ENCODE data around the gene C16orf78.

C16orf78 gene

DNA sequence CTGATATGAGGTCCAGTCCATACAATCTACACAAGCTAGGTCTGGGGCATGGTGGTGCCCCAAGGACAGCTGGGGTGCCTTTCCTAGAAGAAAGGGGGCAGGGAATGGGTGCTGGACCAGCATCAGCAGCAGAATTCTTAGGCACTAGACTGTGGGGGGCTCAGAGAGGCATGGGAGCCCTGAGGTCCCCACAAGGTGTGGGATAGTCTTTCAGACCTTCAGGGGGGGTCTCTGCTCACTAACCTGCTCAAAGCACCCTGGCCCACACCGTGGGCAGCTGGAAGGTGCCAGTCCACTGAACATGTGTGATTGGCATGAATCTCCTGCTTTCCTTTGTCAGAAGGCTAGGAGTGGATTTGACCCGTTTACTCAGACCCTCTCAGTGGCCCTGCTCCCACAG, 26.1 kb upstream of the C16orf78 start:
- DNase-seq (ENCODE audit: low read depth) = no peak

DNA sequence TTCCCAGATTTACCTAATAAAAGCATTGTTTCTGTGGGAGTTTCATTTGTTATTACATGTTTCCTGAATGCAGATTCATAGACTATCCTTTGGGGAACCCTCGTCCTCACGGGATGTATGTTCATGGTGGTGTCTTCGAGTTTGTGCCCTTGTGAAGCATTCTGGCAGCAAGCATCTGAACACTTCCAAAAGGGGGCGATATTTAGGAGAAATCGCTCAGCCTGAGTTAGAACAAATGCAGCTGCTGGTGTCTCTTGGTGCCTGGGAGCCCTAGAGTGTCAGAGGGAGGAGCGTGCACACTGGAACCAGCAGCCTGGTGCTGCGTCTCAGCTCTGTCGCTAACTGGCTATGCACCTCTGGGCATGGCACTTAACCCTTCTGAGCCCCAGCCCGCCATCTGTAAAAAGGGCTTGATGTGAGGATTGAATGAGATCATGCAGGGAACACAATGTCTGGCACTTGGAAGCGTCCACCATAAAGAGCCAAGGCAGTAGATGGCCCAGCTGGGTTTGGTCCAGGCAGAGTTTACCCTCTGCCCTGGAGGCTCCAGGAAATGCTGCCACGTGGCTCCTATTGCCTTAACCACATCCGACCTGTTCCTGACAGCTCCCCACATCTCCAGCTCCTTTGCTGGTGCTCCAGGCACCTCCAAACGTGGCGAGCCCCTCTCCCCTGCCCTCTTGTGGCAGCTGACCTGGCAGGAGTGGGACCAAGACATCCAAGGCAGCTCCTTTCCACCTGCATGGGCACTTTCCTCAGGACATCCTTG, 25.0 kb upstream of the C16orf78 start:
- no peak for DNase-seq (ENCODE audit: low read depth)

More for the DNA sequence above, 26.1 kb upstream of the C16orf78 start:
- H3K4me3 ChIP-seq (ENCODE audit: control insufficient read depth, low read depth, low read length) = no peak overlapping the region
- TF ChIP-seq, protein P1, sequence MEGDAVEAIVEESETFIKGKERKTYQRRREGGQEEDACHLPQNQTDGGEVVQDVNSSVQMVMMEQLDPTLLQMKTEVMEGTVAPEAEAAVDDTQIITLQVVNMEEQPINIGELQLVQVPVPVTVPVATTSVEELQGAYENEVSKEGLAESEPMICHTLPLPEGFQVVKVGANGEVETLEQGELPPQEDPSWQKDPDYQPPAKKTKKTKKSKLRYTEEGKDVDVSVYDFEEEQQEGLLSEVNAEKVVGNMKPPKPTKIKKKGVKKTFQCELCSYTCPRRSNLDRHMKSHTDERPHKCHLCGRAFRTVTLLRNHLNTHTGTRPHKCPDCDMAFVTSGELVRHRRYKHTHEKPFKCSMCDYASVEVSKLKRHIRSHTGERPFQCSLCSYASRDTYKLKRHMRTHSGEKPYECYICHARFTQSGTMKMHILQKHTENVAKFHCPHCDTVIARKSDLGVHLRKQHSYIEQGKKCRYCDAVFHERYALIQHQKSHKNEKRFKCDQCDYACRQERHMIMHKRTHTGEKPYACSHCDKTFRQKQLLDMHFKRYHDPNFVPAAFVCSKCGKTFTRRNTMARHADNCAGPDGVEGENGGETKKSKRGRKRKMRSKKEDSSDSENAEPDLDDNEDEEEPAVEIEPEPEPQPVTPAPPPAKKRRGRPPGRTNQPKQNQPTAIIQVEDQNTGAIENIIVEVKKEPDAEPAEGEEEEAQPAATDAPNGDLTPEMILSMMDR (conservative IDR thresholded peaks at IDR 0.05; ENCODE audit: control insufficient read depth, insufficient read depth, low read depth, low read length) = no peak

DNA sequence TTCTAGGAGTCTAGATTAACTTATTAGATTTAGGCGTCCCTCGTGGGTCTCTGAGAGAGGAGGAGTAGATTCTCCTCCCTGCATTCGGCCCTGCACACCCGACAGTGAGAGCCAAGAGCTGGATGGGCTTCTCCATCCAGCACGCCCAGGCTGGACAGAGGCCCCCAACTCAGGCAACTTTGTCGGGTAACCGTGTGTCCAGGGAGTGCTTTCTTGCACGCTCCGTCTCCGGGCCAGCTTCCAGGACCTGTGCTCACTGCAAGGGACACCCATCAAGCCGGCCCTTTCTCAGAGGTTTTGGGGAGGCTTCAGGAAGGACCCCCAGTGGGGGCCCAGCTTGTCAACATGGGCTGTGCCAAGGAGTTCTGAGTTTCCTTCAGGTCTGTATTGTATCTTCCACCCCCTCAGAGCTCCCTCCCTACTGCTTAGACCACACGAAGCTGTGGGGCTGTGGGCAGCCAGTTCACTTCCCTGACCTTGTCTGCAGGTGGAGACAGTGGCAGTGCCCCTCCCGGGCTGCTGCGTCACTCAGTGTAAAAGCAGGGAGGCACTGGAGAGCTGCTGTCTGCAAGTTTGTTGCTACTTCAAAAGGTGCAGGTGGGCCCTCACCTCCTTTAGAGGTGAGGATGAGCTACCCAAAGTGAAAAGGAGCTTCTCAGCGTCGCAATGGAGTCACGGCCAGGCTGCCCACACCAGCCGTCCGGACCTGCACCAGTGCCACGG, 24.0 kb upstream of the C16orf78 start:
- no peak overlapping the region for H3K4me3 ChIP-seq (ENCODE audit: control insufficient read depth, low read depth, low read length)
- TF ChIP-seq, protein P1 (conservative IDR thresholded peaks at IDR 0.05; ENCODE audit: control insufficient read depth, insufficient read depth, low read depth, low read length) = no peak
- no peak for DNase-seq (ENCODE audit: low read depth)

More for the DNA sequence above, 25.0 kb upstream of the C16orf78 start:
- TF ChIP-seq, protein P1 (conservative IDR thresholded peaks at IDR 0.05; ENCODE audit: control insufficient read depth, insufficient read depth, low read depth, low read length) = no peak
- no peak overlapping the region for H3K4me3 ChIP-seq (ENCODE audit: control insufficient read depth, low read depth, low read length)

DNA sequence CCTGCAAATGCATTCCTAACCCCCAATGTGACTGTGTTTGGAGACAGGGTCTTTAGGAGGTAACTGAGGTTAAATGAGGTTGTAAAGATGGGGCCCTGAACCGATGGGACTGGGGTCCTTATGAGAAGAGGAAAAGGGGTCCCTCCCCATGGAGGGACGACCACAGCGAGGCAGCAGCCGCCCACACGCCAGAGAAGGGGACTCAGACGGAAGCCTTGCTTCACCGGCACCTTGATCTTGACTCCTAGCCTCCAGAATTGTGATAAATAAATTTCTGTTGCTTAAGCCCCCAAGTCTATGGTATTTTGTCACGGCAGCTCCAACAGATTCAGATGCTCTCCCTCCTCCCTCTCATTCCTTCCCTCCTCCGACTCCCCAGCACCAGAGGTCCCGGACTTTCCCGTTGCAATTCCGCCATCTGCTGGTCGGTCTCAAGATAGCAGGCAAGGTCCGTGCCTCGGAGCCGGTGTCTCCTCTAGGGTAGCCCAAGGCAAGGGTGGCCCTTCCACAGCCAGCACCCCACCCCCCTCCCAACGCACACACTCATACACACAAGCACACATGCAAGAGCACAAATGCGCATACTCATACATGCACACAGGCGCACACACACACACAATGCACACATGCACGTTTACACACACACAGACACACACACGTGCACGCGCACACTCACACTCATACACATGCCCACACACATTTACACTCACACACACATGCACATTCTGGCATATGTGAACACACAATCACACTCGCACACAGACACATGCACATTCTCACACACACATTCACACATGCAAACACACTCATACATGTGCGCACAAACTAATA, 23.1 kb upstream of the C16orf78 start:
- TF ChIP-seq, protein P1 (conservative IDR thresholded peaks at IDR 0.05; ENCODE audit: control insufficient read depth, insufficient read depth, low read depth, low read length) = peak; percentile 85
- H3K4me3 ChIP-seq (ENCODE audit: control insufficient read depth, low read depth, low read length) = no peak overlapping the region
- DNase-seq (ENCODE audit: low read depth) = peak; percentile 41

DNA sequence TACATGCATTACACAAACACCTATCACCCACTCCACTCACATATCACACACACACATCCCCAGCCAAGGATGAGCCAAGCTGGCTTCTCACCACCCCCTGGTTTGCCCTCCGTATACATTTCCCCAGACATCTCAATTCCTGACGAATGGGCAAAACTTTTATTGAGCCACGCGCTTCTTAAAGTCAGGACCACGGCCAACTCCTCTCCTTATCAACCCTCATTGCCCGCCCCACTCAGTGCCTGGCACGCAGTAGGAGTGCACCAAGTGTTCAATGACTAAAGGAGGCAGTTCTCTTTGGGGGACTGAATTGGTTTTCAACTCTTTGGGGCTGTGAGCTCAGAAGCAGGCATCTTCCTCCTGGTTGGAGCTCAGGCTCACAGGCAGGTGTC, 22.5 kb upstream of the C16orf78 start:
- TF ChIP-seq, protein P1 (conservative IDR thresholded peaks at IDR 0.05; ENCODE audit: control insufficient read depth, insufficient read depth, low read depth, low read length) = no peak
- no peak overlapping the region for H3K4me3 ChIP-seq (ENCODE audit: control insufficient read depth, low read depth, low read length)
- DNase-seq (ENCODE audit: low read depth) = no peak

DNA sequence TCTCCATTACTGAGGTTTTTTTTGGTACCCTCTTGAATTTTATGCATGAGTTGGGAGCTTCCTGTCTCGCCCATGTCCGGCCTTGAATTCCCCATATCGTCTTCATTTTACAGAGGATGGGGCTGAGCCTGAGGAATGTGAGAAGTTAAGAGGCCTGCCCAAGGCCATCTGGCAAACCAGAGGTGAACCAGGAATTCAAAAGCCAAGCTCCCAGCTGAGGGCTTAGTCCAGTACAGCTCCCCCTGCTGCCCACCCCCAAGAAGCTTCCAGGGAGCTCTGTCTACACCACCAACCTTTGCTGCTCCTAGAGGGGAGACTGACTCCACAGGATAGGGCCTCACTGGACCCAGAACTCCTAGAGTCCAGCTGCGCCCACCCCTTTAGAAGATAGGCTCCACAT, 20.7 kb upstream of the C16orf78 start:
- peak; percentile 9 for DNase-seq (ENCODE audit: low read depth)
- no peak overlapping the region for H3K4me3 ChIP-seq (ENCODE audit: control insufficient read depth, low read depth, low read length)
- TF ChIP-seq, protein P1 (conservative IDR thresholded peaks at IDR 0.05; ENCODE audit: control insufficient read depth, insufficient read depth, low read depth, low read length) = peak; percentile 22
